ENCODE data around the gene VIL1. TPM values are rescaled to one million over a fixed set of nuclear protein-coding genes. Genes with fewer than 3 reads are reported as not detected.

Gene VIL1
- total and polyA plus RNA-seq, 2 of the 8 experiments (the other 6 are each of a cell fraction or from before 2014, with no cell fraction given), result 6.2 to 7.0 TPM

DNA sequence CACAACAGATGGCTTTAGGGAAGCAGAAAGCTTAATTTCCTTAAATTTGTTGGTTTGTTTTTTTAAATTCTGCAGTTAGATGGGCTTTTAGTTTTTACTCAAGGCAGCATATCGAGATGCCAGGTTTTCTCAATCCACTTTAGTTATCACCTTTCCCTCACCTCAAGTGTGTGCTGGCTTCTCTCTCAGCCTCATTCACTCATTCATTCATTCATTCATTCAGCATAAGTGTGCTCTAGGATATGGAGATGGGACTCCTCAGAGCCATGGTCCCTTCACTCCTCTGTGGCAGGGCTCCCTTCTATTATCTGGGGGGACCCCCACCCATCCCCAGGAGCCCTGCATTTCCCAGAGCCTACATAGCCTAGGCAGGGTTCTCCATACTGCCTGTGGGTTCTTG, 19.0 kb downstream of the VIL1 start (continued):
- TF ChIP-seq, protein P1, sequence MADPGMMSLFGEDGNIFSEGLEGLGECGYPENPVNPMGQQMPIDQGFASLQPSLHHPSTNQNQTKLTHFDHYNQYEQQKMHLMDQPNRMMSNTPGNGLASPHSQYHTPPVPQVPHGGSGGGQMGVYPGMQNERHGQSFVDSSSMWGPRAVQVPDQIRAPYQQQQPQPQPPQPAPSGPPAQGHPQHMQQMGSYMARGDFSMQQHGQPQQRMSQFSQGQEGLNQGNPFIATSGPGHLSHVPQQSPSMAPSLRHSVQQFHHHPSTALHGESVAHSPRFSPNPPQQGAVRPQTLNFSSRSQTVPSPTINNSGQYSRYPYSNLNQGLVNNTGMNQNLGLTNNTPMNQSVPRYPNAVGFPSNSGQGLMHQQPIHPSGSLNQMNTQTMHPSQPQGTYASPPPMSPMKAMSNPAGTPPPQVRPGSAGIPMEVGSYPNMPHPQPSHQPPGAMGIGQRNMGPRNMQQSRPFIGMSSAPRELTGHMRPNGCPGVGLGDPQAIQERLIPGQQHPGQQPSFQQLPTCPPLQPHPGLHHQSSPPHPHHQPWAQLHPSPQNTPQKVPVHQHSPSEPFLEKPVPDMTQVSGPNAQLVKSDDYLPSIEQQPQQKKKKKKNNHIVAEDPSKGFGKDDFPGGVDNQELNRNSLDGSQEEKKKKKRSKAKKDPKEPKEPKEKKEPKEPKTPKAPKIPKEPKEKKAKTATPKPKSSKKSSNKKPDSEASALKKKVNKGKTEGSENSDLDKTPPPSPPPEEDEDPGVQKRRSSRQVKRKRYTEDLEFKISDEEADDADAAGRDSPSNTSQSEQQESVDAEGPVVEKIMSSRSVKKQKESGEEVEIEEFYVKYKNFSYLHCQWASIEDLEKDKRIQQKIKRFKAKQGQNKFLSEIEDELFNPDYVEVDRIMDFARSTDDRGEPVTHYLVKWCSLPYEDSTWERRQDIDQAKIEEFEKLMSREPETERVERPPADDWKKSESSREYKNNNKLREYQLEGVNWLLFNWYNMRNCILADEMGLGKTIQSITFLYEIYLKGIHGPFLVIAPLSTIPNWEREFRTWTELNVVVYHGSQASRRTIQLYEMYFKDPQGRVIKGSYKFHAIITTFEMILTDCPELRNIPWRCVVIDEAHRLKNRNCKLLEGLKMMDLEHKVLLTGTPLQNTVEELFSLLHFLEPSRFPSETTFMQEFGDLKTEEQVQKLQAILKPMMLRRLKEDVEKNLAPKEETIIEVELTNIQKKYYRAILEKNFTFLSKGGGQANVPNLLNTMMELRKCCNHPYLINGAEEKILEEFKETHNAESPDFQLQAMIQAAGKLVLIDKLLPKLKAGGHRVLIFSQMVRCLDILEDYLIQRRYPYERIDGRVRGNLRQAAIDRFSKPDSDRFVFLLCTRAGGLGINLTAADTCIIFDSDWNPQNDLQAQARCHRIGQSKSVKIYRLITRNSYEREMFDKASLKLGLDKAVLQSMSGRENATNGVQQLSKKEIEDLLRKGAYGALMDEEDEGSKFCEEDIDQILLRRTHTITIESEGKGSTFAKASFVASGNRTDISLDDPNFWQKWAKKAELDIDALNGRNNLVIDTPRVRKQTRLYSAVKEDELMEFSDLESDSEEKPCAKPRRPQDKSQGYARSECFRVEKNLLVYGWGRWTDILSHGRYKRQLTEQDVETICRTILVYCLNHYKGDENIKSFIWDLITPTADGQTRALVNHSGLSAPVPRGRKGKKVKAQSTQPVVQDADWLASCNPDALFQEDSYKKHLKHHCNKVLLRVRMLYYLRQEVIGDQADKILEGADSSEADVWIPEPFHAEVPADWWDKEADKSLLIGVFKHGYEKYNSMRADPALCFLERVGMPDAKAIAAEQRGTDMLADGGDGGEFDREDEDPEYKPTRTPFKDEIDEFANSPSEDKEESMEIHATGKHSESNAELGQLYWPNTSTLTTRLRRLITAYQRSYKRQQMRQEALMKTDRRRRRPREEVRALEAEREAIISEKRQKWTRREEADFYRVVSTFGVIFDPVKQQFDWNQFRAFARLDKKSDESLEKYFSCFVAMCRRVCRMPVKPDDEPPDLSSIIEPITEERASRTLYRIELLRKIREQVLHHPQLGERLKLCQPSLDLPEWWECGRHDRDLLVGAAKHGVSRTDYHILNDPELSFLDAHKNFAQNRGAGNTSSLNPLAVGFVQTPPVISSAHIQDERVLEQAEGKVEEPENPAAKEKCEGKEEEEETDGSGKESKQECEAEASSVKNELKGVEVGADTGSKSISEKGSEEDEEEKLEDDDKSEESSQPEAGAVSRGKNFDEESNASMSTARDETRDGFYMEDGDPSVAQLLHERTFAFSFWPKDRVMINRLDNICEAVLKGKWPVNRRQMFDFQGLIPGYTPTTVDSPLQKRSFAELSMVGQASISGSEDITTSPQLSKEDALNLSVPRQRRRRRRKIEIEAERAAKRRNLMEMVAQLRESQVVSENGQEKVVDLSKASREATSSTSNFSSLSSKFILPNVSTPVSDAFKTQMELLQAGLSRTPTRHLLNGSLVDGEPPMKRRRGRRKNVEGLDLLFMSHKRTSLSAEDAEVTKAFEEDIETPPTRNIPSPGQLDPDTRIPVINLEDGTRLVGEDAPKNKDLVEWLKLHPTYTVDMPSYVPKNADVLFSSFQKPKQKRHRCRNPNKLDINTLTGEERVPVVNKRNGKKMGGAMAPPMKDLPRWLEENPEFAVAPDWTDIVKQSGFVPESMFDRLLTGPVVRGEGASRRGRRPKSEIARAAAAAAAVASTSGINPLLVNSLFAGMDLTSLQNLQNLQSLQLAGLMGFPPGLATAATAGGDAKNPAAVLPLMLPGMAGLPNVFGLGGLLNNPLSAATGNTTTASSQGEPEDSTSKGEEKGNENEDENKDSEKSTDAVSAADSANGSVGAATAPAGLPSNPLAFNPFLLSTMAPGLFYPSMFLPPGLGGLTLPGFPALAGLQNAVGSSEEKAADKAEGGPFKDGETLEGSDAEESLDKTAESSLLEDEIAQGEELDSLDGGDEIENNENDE (IDR thresholded peaks at IDR 0.05; ENCODE audit: insufficient replicate concordance, low read length), result no peak
- TF ChIP-seq PHF8 (conservative IDR thresholded peaks at IDR 0.05; ENCODE audit: low read depth, low read length) (no peak), KDM4A (IDR thresholded peaks at IDR 0.05; ENCODE audit: low read depth, low read length, severe bottlenecking) (no peak), RFX5 (IDR thresholded peaks at IDR 0.05; ENCODE audit: borderline replicate concordance, low read depth, low read length) (no peak), KDM1A (IDR thresholded peaks at IDR 0.05; ENCODE audit: borderline replicate concordance, low read length) (no peak), NANOG (IDR thresholded peaks at IDR 0.05; ENCODE audit: insufficient read depth, low read depth, low read length, poor library complexity, severe bottlenecking) (no peak), CBX8 (IDR thresholded peaks at IDR 0.05; ENCODE audit: borderline replicate concordance, low read depth, low read length) (no peak), EGR1 (IDR thresholded peaks at IDR 0.05; ENCODE audit: borderline replicate concordance, low read depth, low read length) (no peak), SRF (IDR thresholded peaks at IDR 0.05; ENCODE audit: low read depth, low read length) (no peak), BCL11A (IDR thresholded peaks at IDR 0.05; ENCODE audit: low read depth in 2 of 2, low read length in 2 of 2) (no peak), CHD2 (IDR thresholded peaks at IDR 0.05; ENCODE audit: low read length) (no peak), SIN3A (conservative IDR thresholded peaks at IDR 0.05 in 1 of 2, IDR thresholded peaks at IDR 0.05 in 1 of 2; ENCODE audit: low read depth in 1 of 2, low read length in 2 of 2) (no peak)
